ENCODE data around the gene LRRC1. TPM values are rescaled to one million over a fixed set of nuclear protein-coding genes. Genes with fewer than 3 reads are reported as not detected.

Gene LRRC1
- total RNA-seq (2022; extraction: Qiagen RNA extraction), result 6.1 to 7.1 TPM (median 6.4 TPM) in 5 replicates

GRCh38 chr6:53794720-53795339 is at the start of gene LRRC1:
Gene LRRC1 (plus strand): TSS chr6:53795005. CDS start chr6:53795257, 252 bp downstream.

Other genes with a start within 250 kb of the LRRC1 start
- gene GCLC, start 249.9 kb upstream of the LRRC1 start, total RNA-seq (2022; extraction: Qiagen RNA extraction), result 73.9 to 98.5 TPM (median 87.3 TPM) in 5 replicates
- 0.04 to 0.10 TPM (median 0.06 TPM) in 5 replicates for gene KLHL31, start 129.2 kb upstream of the LRRC1 start, total RNA-seq (2022; extraction: Qiagen RNA extraction)

Measured in A549 treated with AZD2906 at 1 μM for 4 hours (cell line).